HepG2 (cell line): Measurements from ENCODE around the gene SETD3. TPM values are rescaled to one million over a fixed set of nuclear protein-coding genes. Genes with fewer than 3 reads are reported as not detected.

Experiments
- ATAC-seq: fragments of 200-7000 bp; cut with Tn5 transposase; 3 replicates; pipeline ENCODE4 v1.9.1; 2020; ENCODE audit warnings: mild to moderate bottlenecking, moderate library complexity
- BruUV-seq: library from RNA; stranded (reverse); fragments of 400-500 nt; replicated peaks from 2 replicates; lab custom pipeline; 2021; lab: Mats Ljungman, UMichigan
- CTCF ChIA-PET: fragments of 300-600 bp; formaldehyde crosslinking; extraction: SDS; loops from one replicate; lab custom pipeline; 2021; ENCODE audit warnings: low total read pairs, inconsistent platforms, low intra/inter-chr PET ratio; lab: Yijun Ruan, JAX
- POLR2A ChIA-PET: fragments of 350-600 bp; sonication (Branson Sonifier 250); formaldehyde crosslinking; loops from one replicate; lab custom pipeline; 2020; ENCODE audit warnings: antibody characterized with exemption, inconsistent platforms; lab: Yijun Ruan, JAX
- DNase-seq: peaks from one replicate; pipeline ENCODE4 v3.0.0-alpha.2; 2015; ENCODE audit warnings: low spot score
- FAIRE-seq: peaks from 3 replicates; lab custom pipeline; 2011; peaks lifted over from hg19 to GRCh38; lab: Jason Lieb, UNC
- H2AFZ ChIP-seq: one replicate; pipeline ENCODE4 v1.6.1; 2011; ENCODE audit warnings: low read length, inconsistent platforms
- H3K27ac ChIP-seq: fragments of 300-600 bp; 3 replicates; pipeline ENCODE4 v1.8.0; 2011; ENCODE audit warnings: mixed run types, mild to moderate bottlenecking, mixed read lengths, low read length, inconsistent platforms; ENCODE audit not compliant: insufficient read depth; ENCODE audit errors: extremely low read length
- H3K27me3 ChIP-seq, 2 experiments: fragments of 200-600 bp in 1 of 2; 2 replicates in 1 of 2; 3 replicates in 1 of 2; pipeline versions ENCODE4 v1.6.0 to v1.8.0; 2011; ENCODE audit warnings: low read length in 2 of 2, mild to moderate bottlenecking in 2 of 2, moderate library complexity in 2 of 2, inconsistent platforms in 1 of 2; ENCODE audit not compliant: insufficient read depth in 2 of 2, control insufficient read depth in 1 of 2
- H3K36me3 ChIP-seq, 2 experiments: fragments of 200-600 bp in 1 of 2; replicated peaks in 1 of 2; 2 replicates in 1 of 2; 3 replicates in 1 of 2; pipeline versions ENCODE4 v1.5.1 to v1.8.0; 2011; ENCODE audit warnings: low read length in 2 of 2, inconsistent platforms in 1 of 2; ENCODE audit not compliant: insufficient read depth in 2 of 2, control insufficient read depth in 1 of 2
- H3K4me1 ChIP-seq: 2 replicates; pipeline ENCODE4 v1.5.1; 2012; ENCODE audit warnings: low read length, inconsistent platforms; ENCODE audit not compliant: insufficient read depth
- H3K4me2 ChIP-seq: 2 replicates; pipeline ENCODE4 v1.6.0; 2011; ENCODE audit warnings: low read depth, low read length, inconsistent platforms
- H3K4me3 ChIP-seq, 3 experiments: fragments of 200-600 bp in 1 of 3; sonication (generic), shearing (Covaris generic) in 1 of 3; replicated peaks in 1 of 3; 2 replicates each; pipeline ENCODE4 v1.5.1; 2011 to 2016; ENCODE audit warnings: low read length in 3 of 3, inconsistent platforms in 2 of 3, low read depth in 2 of 3, mild to moderate bottlenecking in 2 of 3, control low read depth in 1 of 3, mixed read lengths in 1 of 3; ENCODE audit not compliant: insufficient read depth in 1 of 3
- H3K79me2 ChIP-seq: one replicate; pipeline ENCODE4 v1.6.1; 2011; ENCODE audit warnings: low read length, inconsistent platforms; ENCODE audit not compliant: insufficient read depth
- H3K9ac ChIP-seq: 2 replicates; pipeline ENCODE4 v1.6.0; 2011; ENCODE audit warnings: mild to moderate bottlenecking, low read depth, low read length, inconsistent platforms; ENCODE audit not compliant: insufficient read depth
- H3K9me3 ChIP-seq: 2 replicates; pipeline ENCODE4 v1.5.1; 2012; ENCODE audit warnings: mild to moderate bottlenecking, low read length
- H4K20me1 ChIP-seq: 2 replicates; pipeline ENCODE4 v1.6.0; 2011; ENCODE audit warnings: inconsistent platforms, mild to moderate bottlenecking, low read length, moderate library complexity; ENCODE audit not compliant: insufficient read depth
- AGO2 ChIP-seq: fragments of 200-400 bp; formaldehyde crosslinking; optimal IDR thresholded peaks from 2 replicates; pipeline ENCODE3; 2017; ENCODE audit warnings: mild to moderate bottlenecking, low read depth, low read length, moderate library complexity
- FOSL1 ChIP-seq: sonication (generic); formaldehyde crosslinking; IDR thresholded peaks from 2 replicates; pipeline ENCODE4 v1.9.0; 2021; ENCODE audit warnings: missing genetic modification reagents, borderline replicate concordance
- RXRB ChIP-seq: IDR thresholded peaks from 2 replicates; pipeline ENCODE4 v1.6.1; 2016; ENCODE audit warnings: borderline replicate concordance, missing genetic modification reagents, missing compliant biosample characterization
- XRCC5 ChIP-seq: fragments of 200-400 bp; formaldehyde crosslinking; optimal IDR thresholded peaks from 2 replicates; pipeline ENCODE3; 2017; ENCODE audit warnings: mild to moderate bottlenecking, low read length
- ZMYM3 ChIP-seq: sonication (generic); formaldehyde crosslinking; IDR thresholded peaks from 2 replicates; pipeline ENCODE4 v1.5.1; 2020; ENCODE audit warnings: mild to moderate bottlenecking, missing genetic modification reagents
- ZNF468 ChIP-seq: sonication (generic); formaldehyde crosslinking; IDR thresholded peaks from 2 replicates; pipeline ENCODE4 v1.8.0; 2022; ENCODE audit warnings: mild to moderate bottlenecking, moderate library complexity, missing genetic modification reagents
- ZNF629 ChIP-seq: sonication (generic); formaldehyde crosslinking; conservative IDR thresholded peaks from 2 replicates; pipeline ENCODE4 v1.5.0; 2020; ENCODE audit warnings: missing genetic modification reagents
- WGBS: methylation state at CpG from one replicate; pipeline ENCODE4 v1.1.6; 2017; ENCODE audit warnings: low lambda C conversion rate; 5-methylcytosine and 5-hydroxymethylcytosine counted together
- in situ Hi-C: cut with HindIII; loops from 2 replicates; pipeline ENCODE4 v1.10.0; 2017; ENCODE audit warnings: low pct_unique_long_range_greater_than_20kb; ENCODE audit not compliant: extremely low pct_ligation_motif_present
- intact Hi-C: fragments of 100-400 bp; cut with micrococcal nuclease; formaldehyde crosslinking; loops from one replicate; pipeline ENCODE4 v1.10.0; 2022; ENCODE audit not compliant: unreplicated experiment
- polyA plus RNA-seq, 8 experiments: library from polyadenylated mRNA; depleted of rRNA in 3 of 8; stranded (reverse) in 7 of 8; unstranded in 1 of 8; fragments of >200 nt; fragmentation: Illumina TruSeq in 4 of 8; extraction: Trizol in 4 of 8; gene quantifications; 2 replicates each; pipeline versions ENCODE4 v1.2.1 to v1.2.3, GENCODE V29; 2011 to 2016; ENCODE audit warnings: low read depth in 4 of 8, missing spikeins in 1 of 8, mixed read lengths in 1 of 8; ENCODE audit not compliant: insufficient read depth in 1 of 8
- total RNA-seq, 5 experiments: library from RNA; depleted of rRNA; stranded (reverse); fragments of >200 nt; fragmentation: Illumina TruSeq; extraction: Trizol; gene quantifications; 2 replicates each; pipeline ENCODE4 v1.2.3, GENCODE V29; 2016; ENCODE audit warnings: low read depth in 1 of 5

Gene SETD3
- total and polyA plus RNA-seq, 2 of the 13 experiments (the other 11 are each of a cell fraction or from before 2014, with no cell fraction given): 30.3 to 67.1 TPM

GRCh38 chr14:99519931-99520421 lies 39.3 kb upstream of the SETD3 start:
- H3K27ac ChIP-seq: no peak overlapping the region
- no TSS peak for BruUV-seq
- no peaks in the 10 kb centered on the region for H3K9me3 ChIP-seq

GRCh38 chr14:99519347-99519881 lies 38.8 kb upstream of the SETD3 start:
- Histone ChIP-seq H3K36me3 (peaks cover 12 to 31% of the 10 kb centered on the region in 2 experiments; a peak in 4 of 5 replicates), H3K4me3 (no peak overlapping the region), H3K4me1 (peaks cover 21% of the 10 kb centered on the region), H3K9me3 (no peaks in the 10 kb centered on the region), H3K27ac (no peak overlapping the region), H2AFZ (no peak overlapping the region), H3K27me3 (no peaks in the 10 kb centered on the region), H4K20me1 (peaks cover 24% of the 10 kb centered on the region; the same call in 1 of the 2 replicates), H3K79me2 (peaks cover 6% of the 10 kb centered on the region), H3K4me2 (no peak overlapping the region), H3K9ac (no peak overlapping the region)
- in situ Hi-C loops: no loop called here
- TF ChIP-seq ZMYM3 (0 out of 2 replicates have a peak, but pooled peaks have one; percentile 10), ZNF629 (CRISPR knock-in tag) (peak; percentile 61), RXRB (no peak)
- TSS peak; percentile 21 for BruUV-seq
- FAIRE-seq (no peak), ATAC-seq (no peak), DNase-seq (no peak)
- POLR2A ChIA-PET: no interaction called here
- intact Hi-C loops: loop anchor here (2.0 kb wide), 2 partner anchors 43 to 55 kb away; no protein-coding TSS in a partner anchor
- CTCF ChIA-PET: interaction anchor here (2.5 kb wide), 1 partner anchor 110 kb away, joined by 29 read pairs; no protein-coding TSS in a partner anchor
- WGBS: 94% methylated on average over 7 of the region's 8 CpGs

More at GRCh38 chr14:99519931-99520421, 39.3 kb upstream of the SETD3 start:
- Histone ChIP-seq H3K79me2 (peaks cover 6% of the 10 kb centered on the region), H3K4me2 (no peak overlapping the region), H3K27me3 (no peaks in the 10 kb centered on the region), H3K4me3 (no peak overlapping the region), H3K9ac (no peak overlapping the region), H3K36me3 (peaks cover 8 to 25% of the 10 kb centered on the region in 2 experiments; a peak in 4 of 5 replicates), H4K20me1 (peaks cover 24% of the 10 kb centered on the region; the same call in 1 of the 2 replicates), H3K4me1 (peaks cover 21% of the 10 kb centered on the region), H2AFZ (no peak overlapping the region)
- CTCF ChIA-PET: interaction anchor here (2.5 kb wide), 1 partner anchor 109 kb away, joined by 29 read pairs; no protein-coding TSS in a partner anchor
- in situ Hi-C loops: loop anchor here (5.0 to 10.0 kb wide), 2 partner anchors 112 to 365 kb away; no protein-coding TSS in a partner anchor
- WGBS: 89% methylated on average over 3 of the region's 6 CpGs
- POLR2A ChIA-PET: no interaction called here
- ATAC-seq (no peak), FAIRE-seq (no peak), DNase-seq (no peak)
- intact Hi-C loops: loop anchor here (2.0 kb wide), 2 partner anchors 43 to 55 kb away; no protein-coding TSS in a partner anchor
- peak; percentile 21 for TF ChIP-seq AGO2
- TF ChIP-seq ZNF468 (CRISPR knock-in tag): no peak
- TF ChIP-seq FOSL1: no peak
- TF ChIP-seq XRCC5: no peak
